HT-29 (cell line): ENCODE measurements around the gene GPN2. TPM values are rescaled to one million over a fixed set of nuclear protein-coding genes. Genes with fewer than 3 reads are reported as not detected.
A peak's percentile ranks its signal among the peaks of the same experiment; 100 is the strongest.
"Not testable (repeated sequence)": the region's sequence is repeated elsewhere in the genome, so short reads cannot be mapped to it uniquely, and the experiment has no call there.

Experiments
- DNase-seq: peaks from one replicate; pipeline ENCODE4 v3.0.0-alpha.2; 2015; ENCODE audit warnings: low spot score
- total RNA-seq: library from RNA; depleted of rRNA; stranded (reverse); fragments of >200 nt; shearing (Covaris generic); gene quantifications from 2 replicates; pipeline ENCODE4 v1.2.3, GENCODE V29; 2014

The GPN2 gene
- total RNA-seq, 1 experiment from 2014 or later = 37.2 TPM

GRCh38 chr1:26900815-26901511, 10.9 kb upstream of the GPN2 start:
- DNase-seq = no peak

GRCh38 chr1:26900001-26900814, 10.1 kb upstream of the GPN2 start, which contains the start of gene GPATCH3:
Gene GPATCH3 (minus strand): TSS chr1:26900467. CDS start chr1:26900442, 25 bp downstream.
- peak; percentile 97 for DNase-seq

DNA sequence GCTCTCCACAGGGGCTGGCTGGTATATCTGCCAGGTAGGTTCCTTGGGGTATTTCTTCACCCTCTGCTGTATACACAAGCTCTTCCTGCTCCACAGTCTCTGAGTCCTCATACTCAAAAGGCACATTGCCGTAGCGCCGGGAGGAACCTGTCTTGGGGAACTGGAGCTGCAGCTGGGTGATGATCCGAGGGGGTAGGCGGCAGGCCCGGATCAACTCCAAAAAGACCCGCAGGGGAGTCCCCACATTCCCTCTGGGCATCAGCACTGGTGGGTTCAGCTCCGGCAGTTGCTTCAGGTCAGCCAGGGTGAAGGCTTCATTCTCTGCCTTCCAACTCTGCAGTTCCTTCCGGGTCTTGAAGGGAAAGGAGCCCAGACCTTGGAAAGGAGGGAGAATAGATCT, 7.3 kb upstream of the GPN2 start:
- no peak for DNase-seq

DNA sequence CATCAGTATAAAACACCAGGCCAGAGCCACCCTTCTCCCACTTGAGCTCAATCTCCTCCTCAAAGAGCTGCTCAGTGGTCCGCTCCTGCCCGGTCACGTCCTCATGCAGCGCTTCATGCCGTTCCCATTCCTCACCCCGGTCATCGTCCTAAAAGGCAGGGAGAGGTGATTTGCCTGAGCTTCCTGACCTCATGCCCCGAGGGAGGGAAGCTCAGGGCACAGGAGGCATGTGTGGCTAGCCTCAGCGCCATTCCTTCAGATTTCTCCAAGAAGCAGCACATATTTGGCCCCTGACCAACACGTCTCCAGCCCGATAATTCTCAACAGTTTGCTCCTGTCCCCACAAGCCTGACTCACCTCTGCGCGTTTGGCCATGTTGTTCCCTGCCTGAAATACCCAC, 4.2 kb upstream of the GPN2 start:
- no peak for DNase-seq

GRCh38 chr1:26890467-26890796, 349 bp upstream of the GPN2 start:
- DNase-seq = no peak

- no peak for DNase-seq
These were observed 1.9 kb downstream of the GPN2 start for GRCh38 chr1:26888231-26888630.

DNA sequence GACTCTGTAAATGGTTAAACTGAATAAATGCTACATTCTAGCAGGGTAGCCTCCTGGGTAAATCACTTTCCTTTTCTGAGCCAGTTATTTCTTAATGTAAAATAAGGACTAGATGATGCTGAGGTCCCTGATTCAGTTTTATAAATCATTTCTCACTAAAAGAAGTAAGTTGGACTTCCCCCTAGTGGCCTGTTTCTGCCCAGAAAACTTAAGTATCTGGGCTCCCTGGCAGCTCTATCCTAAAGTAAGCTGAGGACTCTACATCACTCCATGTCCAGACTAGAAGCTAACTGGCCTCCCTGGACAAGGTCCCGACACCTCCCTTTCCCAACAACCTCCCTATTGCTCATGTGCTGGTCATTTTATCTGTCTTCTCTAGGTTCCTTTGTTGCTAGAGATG, 3.0 kb downstream of the GPN2 start:
- peak; percentile 59 for DNase-seq

GRCh38 chr1:26882696-26883463, 7.2 kb downstream of the GPN2 start:
- no peak for DNase-seq

DNA sequence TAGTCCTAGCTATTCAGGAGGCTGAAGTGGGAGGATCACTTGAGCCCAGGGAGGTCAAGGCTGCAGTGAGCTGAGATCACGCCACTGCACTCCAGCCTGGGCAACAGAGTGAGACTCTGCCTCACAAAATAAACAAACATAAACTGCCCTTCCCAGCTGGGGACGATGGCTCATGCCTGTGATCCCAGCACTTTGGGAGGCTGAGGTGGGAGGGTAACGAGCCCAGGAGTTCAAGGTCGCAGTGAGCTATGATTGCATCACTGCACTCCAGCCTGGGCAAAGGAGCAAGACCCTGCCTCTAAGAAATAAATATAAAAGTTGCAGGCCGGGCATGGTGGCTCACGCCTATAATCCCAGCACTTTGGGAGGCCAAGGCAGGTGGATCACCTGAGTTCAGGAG, 8.5 kb downstream of the GPN2 start:
- not testable (repeated sequence) for DNase-seq

- no peak for DNase-seq
These were observed 10.3 kb downstream of the GPN2 start for GRCh38 chr1:26879793-26880192.

- no peak for DNase-seq
These were observed 12.8 kb downstream of the GPN2 start for GRCh38 chr1:26877326-26877725.

GRCh38 chr1:26874896-26875295, 15.2 kb downstream of the GPN2 start:
- no peak for DNase-seq

- not testable (repeated sequence) for DNase-seq
These were observed 17.0 kb downstream of the GPN2 start for GRCh38 chr1:26873097-26873496.

GRCh38 chr1:26864610-26865480, 25.2 kb downstream of the GPN2 start:
- DNase-seq = peak; percentile 98

DNA sequence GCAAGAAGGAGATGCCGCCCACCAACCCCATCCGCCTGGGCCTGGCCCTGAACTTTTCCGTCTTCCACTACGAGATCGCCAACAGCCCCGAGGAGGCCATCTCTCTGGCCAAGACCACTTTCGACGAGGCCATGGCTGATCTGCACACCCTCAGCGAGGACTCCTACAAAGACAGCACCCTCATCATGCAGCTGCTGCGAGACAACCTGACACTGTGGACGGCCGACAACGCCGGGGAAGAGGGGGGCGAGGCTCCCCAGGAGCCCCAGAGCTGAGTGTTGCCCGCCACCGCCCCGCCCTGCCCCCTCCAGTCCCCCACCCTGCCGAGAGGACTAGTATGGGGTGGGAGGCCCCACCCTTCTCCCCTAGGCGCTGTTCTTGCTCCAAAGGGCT, 26.4 kb downstream of the GPN2 start:
- no peak for DNase-seq

DNA sequence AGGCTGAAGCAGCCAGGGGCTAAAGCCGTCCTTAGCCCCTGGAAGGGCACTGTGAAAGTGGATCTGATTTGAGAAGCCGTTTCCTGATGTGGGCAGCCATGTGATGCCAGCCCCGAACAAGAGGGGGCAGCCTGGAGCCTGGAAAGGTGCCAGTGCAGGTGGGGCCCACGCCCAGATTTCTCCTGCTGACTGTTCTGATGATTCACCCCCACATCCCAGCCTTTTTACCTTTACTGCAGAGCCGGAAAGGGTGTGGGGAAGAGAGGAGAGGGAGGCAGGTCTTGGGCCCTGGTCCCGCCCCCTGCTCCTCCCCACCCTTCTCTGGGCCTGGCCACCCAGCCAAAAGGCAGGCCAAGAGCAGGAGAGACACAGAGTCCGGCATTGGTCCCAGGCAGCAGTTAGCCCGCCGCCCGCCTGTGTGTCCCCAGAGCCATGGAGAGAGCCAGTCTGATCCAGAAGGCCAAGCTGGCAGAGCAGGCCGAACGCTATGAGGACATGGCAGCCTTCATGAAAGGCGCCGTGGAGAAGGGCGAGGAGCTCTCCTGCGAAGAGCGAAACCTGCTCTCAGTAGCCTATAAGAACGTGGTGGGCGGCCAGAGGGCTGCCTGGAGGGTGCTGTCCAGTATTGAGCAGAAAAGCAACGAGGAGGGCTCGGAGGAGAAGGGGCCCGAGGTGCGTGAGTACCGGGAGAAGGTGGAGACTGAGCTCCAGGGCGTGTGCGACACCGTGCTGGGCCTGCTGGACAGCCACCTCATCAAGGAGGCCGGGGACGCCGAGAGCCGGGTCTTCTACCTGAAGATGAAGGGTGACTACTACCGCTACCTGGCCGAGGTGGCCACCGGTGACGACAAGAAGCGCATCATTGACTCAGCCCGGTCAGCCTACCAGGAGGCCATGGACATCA, 27.1 kb downstream of the GPN2 start, which contains the start of gene SFN:
SFN (plus strand) TSS at position 369 of the 904 bp plus-strand sequence; CDS start at position 433, 64 bp downstream.
- DNase-seq = peak; percentile 98

DNA sequence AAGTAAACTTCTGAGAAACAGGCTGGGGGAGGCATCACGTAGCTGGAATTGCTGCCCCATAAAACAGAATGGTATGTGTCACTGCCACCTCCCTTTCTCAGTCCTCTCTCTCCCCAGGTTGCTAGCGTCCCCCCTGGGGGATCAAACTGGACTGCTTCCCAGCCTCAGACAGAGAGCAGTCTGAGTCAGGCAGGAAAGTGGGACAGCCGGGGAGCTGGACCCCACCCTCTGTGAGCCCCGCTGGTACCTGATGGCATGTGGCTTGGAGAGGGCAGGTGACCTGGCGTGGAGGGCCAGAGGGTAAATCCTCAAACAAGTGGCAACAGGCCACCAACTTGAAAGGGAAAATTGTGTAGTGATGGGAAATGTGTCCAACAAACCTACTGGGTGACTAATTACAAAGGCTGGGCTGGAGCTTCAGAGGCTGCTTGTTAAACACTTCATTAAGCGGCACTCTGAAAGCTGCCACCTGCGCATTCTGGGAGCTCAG, 28.1 kb downstream of the GPN2 start:
- DNase-seq = no peak

DNA sequence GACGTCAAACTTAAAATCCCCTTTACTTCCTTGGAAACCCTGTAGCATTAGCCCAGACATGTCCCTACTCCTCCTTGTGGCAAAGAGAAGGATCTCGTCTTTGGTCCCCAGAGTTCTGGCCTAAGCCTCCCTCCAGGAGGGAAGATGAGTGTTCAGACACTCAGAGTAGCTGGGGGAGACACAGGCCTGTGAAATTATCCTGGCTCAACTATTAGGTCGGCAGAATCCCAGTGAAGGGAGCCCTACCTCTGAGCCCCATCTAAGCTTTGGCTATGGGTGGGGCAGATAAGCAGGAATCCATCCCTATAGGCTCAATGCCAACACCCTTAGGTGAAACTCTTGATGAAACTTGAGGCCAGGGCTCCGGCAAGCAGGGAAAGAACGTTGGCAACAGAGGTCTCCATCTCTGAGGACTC, 28.8 kb downstream of the GPN2 start:
- peak; percentile 53 for DNase-seq

- no peak for DNase-seq
These were observed 31.0 kb downstream of the GPN2 start for GRCh38 chr1:26858891-26859640.
